Astrocyte of the cerebellum (primary cell): ENCODE results near the gene TMEM117.
"Not testable (repeated sequence)": the region's sequence is repeated elsewhere in the genome, so short reads cannot be mapped to it uniquely, and the experiment has no call there.

Experiments
- DNase-seq: peaks from one replicate; pipeline ENCODE4 v3.0.0-alpha.2; 2011; ENCODE audit warnings: low read depth
- H3K4me3 ChIP-seq: 2 replicates; pipeline ENCODE4 v1.5.1; 2011; ENCODE audit warnings: mild to moderate bottlenecking, low read depth, low read length, moderate library complexity
- in situ Hi-C: cut with HindIII; loops from 2 replicates; pipeline ENCODE4 v1.10.0; 2017; ENCODE audit warnings: low sequenced_read_pairs
- TF ChIP-seq, protein P1 (sequence below): IDR thresholded peaks from 2 replicates; pipeline ENCODE4 v1.5.1; 2012; ENCODE audit warnings: low read length, low read depth, moderate library complexity, mild to moderate bottlenecking; ENCODE audit errors: missing control alignments

The TMEM117 gene

DNA sequence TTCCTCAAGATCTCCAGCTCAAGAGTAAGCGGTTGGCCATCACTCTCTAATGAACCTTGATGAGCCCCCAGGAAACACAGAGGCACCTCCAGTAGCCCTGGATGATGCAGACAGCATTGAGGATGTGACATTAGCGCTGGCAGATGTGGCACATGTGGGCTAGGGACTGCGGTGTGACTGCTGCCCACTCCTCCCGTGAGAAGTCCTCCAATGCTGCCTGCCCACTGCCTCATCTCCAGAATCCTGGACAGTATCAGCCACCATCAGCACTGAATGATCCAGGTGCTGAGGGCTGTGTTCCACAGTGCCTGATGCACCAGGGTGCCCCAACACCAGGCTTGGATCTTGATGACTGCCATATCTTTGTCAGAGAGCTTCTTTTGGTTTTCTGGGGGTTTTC lies 412.6 kb downstream of the TMEM117 start:
- in situ Hi-C loops, result no loop called here
- DNase-seq, result no peak
- TF ChIP-seq, protein P1, sequence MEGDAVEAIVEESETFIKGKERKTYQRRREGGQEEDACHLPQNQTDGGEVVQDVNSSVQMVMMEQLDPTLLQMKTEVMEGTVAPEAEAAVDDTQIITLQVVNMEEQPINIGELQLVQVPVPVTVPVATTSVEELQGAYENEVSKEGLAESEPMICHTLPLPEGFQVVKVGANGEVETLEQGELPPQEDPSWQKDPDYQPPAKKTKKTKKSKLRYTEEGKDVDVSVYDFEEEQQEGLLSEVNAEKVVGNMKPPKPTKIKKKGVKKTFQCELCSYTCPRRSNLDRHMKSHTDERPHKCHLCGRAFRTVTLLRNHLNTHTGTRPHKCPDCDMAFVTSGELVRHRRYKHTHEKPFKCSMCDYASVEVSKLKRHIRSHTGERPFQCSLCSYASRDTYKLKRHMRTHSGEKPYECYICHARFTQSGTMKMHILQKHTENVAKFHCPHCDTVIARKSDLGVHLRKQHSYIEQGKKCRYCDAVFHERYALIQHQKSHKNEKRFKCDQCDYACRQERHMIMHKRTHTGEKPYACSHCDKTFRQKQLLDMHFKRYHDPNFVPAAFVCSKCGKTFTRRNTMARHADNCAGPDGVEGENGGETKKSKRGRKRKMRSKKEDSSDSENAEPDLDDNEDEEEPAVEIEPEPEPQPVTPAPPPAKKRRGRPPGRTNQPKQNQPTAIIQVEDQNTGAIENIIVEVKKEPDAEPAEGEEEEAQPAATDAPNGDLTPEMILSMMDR, result no peak
- H3K4me3 ChIP-seq, result no peak overlapping the region

DNA sequence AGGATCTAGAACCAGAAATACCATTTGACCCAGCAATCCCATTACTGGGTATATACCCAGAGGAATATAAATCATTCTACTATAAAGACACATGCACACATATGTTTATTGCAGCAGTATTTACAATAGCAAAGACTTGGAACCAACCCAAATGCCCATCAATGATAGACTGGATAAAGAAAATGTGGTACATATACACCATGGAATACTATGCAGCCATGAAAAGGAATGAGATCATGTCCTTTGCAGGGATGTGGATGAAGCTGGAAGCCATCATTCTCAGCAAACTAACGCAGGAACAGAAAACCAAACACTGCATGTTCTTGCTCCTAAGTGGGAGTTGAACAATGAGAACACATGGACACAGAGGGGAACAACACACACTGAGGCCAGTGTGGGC lies 414.6 kb downstream of the TMEM117 start:
- in situ Hi-C loops, H3K4me3 ChIP-seq, DNase-seq: not testable (repeated sequence)

DNA sequence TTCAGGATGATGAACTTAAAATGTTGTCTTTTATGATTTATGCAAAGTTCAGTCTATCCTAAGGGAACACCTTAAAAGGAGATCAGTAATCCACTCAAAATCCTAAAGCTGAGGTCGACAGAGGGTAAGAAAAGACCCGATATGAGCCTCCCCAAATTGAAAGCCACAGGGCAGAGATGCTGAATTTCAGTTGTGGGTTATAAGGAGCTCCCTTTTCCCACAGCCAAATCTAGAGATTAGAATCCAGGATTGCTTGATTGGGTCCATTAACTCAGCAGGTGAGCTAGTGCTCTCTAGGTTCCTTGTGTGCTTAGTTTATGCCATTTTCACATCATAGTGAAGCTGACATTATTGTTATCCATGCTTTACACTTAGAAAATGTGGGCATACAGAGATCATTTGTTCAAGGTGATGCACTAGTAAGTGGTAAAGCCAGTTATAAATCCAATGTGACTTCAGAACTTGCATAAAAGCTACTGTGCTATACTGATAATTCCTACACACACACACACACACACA lies 417.5 kb downstream of the TMEM117 start:
- in situ Hi-C loops, result no loop called here

DNA sequence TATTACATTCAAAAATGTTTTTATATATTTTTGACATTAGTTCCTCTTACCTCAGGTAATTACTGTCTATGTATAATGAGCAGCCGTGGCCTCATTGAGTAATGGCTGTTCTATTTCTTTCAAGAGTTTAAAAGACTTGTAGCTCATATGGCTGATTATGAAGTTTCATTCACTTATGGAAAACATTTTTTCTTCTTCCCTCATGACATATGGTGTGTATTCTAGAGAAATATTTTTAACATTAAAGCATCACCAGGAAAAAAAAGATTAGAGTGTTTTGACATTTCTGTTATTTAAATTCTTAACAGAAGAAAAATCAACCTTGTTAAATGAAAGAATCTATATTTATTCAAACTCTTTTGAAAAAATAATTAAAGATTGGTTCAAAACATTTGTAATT lies 422.4 kb downstream of the TMEM117 start:
- TF ChIP-seq, protein P1, result no peak
- in situ Hi-C loops, result no loop called here
- H3K4me3 ChIP-seq, result no peak overlapping the region
- DNase-seq, result no peak

More for the DNA sequence above, 417.5 kb downstream of the TMEM117 start:
- TF ChIP-seq, protein P1, result no peak
- DNase-seq, result no peak
- no peak overlapping the region for H3K4me3 ChIP-seq

DNA sequence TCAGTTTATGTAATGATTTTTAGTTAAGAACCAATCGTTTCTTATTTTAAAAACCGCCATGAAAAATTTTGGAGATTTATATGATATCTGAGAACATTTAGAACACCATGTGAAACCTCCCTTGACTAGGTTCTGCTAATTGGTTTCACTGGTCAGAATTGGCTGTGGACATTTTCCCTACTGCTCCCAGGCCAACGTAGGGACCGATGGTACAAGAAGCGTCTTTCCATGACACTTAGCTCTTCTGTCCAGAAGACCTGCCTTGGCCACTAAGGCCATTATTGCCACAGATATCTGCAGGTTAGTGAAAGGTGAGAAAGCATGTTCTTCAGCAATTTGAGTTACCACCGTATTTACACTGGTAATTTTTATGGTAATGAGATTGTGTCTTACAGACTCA lies 424.0 kb downstream of the TMEM117 start:
- TF ChIP-seq, protein P1, result no peak
- DNase-seq, result no peak
- in situ Hi-C loops, result no loop called here
- H3K4me3 ChIP-seq, result no peak overlapping the region

DNA sequence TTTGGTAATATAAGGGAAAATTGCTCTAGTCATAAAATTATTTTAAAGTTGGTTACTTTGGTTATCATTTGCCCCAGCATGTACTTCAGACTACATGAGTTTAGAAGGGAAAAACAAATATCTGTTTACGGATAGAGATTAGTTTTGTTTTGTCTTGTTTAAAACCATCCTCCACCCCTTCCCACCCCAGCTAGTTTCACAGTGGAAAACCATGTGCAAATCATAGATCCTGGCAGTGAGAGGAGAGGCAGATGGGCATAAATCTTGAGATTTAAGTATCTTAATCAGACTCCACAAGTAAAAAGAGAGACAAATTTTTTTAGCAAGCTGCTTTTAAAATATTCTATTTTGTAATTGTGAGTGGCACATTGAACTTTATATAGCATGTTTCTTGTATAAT lies 424.7 kb downstream of the TMEM117 start:
- no peak for DNase-seq
- H3K4me3 ChIP-seq, result no peak overlapping the region
- TF ChIP-seq, protein P1, result no peak
- in situ Hi-C loops, result no loop called here

DNA sequence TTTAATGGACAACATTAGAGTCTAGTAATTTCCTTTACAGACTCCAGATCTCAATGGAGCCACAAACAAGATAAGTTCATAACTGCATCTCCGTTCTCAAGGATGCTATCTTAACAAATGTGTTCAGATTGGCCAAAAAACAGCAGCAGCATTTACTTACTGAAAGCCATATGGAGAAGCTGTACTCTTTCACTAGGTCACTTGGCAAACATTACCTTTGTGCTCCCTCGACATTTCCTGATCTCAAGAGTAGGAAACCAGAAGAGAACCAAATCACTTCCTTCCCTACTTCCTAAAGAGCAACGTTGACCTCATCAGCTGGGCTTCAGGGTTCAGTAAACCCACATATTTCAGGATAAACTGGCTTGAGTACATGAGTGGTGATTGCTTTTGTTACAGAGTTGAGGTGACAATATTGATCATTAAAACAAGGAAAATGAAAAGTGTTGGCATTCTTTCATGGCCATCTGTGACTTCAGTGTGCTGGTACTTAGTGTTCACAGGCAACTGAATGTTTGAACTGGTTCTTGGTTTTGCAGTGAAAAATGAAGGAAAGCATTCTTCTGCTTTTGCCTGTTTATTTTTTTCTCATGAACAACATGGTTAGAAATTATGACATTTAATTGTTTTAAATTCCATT lies 449.6 kb downstream of the TMEM117 start:
- DNase-seq, result no peak
- no peak overlapping the region for H3K4me3 ChIP-seq
- TF ChIP-seq, protein P1, result no peak
- in situ Hi-C loops, result no loop called here
